ENCODE data around the gene PRKG1.

DNA sequence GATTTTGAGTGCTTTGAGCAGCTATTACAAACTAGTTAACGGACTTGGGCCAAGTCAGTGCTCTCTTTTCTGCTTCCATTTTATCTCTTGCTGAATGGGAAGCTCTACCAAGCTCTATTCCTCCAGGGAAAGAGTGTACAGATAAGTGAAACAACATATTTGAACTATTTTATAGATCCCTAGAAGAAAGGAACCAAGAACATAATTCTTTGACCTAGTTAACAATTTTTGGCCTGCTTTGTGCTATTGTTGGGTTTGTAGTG, 244.8 kb downstream of the PRKG1 start:
- TF ChIP-seq, protein P1, sequence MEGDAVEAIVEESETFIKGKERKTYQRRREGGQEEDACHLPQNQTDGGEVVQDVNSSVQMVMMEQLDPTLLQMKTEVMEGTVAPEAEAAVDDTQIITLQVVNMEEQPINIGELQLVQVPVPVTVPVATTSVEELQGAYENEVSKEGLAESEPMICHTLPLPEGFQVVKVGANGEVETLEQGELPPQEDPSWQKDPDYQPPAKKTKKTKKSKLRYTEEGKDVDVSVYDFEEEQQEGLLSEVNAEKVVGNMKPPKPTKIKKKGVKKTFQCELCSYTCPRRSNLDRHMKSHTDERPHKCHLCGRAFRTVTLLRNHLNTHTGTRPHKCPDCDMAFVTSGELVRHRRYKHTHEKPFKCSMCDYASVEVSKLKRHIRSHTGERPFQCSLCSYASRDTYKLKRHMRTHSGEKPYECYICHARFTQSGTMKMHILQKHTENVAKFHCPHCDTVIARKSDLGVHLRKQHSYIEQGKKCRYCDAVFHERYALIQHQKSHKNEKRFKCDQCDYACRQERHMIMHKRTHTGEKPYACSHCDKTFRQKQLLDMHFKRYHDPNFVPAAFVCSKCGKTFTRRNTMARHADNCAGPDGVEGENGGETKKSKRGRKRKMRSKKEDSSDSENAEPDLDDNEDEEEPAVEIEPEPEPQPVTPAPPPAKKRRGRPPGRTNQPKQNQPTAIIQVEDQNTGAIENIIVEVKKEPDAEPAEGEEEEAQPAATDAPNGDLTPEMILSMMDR (IDR thresholded peaks at IDR 0.05; ENCODE audit: low read depth, low read length), result no peak
- TF ChIP-seq EZH2phosphoT487 (IDR thresholded peaks at IDR 0.05; ENCODE audit: low read depth), result no peak

Measured in OCI-LY3 (cell line).